KMS-11 (cell line): ENCODE data around the gene HSD17B14.
A peak's percentile ranks its signal among the peaks of the same experiment; 100 is the strongest.
"Not testable (repeated sequence)": the region's sequence is repeated elsewhere in the genome, so short reads cannot be mapped to it uniquely, and the experiment has no call there.

Source experiments
- H2AFZ ChIP-seq: fragments of 200-600 bp; sonication (generic); 2 replicates; pipeline ENCODE4 v1.6.1; 2016; ENCODE audit warnings: antibody characterized with exemption, mixed run types, low read depth
- H3K27ac ChIP-seq: fragments of 200-600 bp; sonication (generic); 2 replicates; pipeline ENCODE4 v1.6.1; 2016; ENCODE audit warnings: mild to moderate bottlenecking, mixed run types
- H3K27me3 ChIP-seq: fragments of 200-600 bp; sonication (generic); 2 replicates; pipeline ENCODE4 v1.6.1; 2017; ENCODE audit warnings: mild to moderate bottlenecking, low read depth, mixed run types, moderate library complexity; ENCODE audit not compliant: insufficient read depth
- H3K36me3 ChIP-seq: fragments of 200-600 bp; sonication (generic); 2 replicates; pipeline ENCODE4 v1.6.1; 2017; ENCODE audit warnings: mild to moderate bottlenecking, mixed run types; ENCODE audit not compliant: insufficient read depth
- H3K4me1 ChIP-seq: fragments of 200-600 bp; sonication (generic); 2 replicates; pipeline ENCODE4 v1.6.1; 2016; ENCODE audit warnings: mild to moderate bottlenecking, low read depth, mixed run types; ENCODE audit not compliant: poor library complexity, severe bottlenecking
- H3K4me2 ChIP-seq: fragments of 200-600 bp; sonication (generic); 2 replicates; pipeline ENCODE4 v1.7.0; 2016; ENCODE audit warnings: mild to moderate bottlenecking, mixed run types
- H3K4me3 ChIP-seq: fragments of 200-600 bp; sonication (generic); IDR thresholded peaks from 2 replicates; pipeline ENCODE4 v1.6.1; 2017; ENCODE audit warnings: low read depth, low read length, mixed read lengths; ENCODE audit not compliant: insufficient read depth
- H3K79me2 ChIP-seq: fragments of 200-600 bp; sonication (generic); 2 replicates; pipeline ENCODE4 v1.6.1; 2016; ENCODE audit warnings: low read depth, mixed run types; ENCODE audit not compliant: insufficient read depth
- H3K9ac ChIP-seq: fragments of 200-600 bp; sonication (generic); 2 replicates; pipeline ENCODE4 v1.6.1; 2016; ENCODE audit warnings: mild to moderate bottlenecking, mixed run types
- H4K20me1 ChIP-seq: fragments of 200-600 bp; sonication (generic); 2 replicates; pipeline ENCODE4 v1.6.1; 2016; ENCODE audit warnings: mild to moderate bottlenecking, mixed run types; ENCODE audit not compliant: insufficient read depth
- CTCF ChIP-seq: fragments of 200-600 bp; sonication (generic); conservative IDR thresholded peaks from 2 replicates; pipeline ENCODE4 v1.6.1; 2017; ENCODE audit warnings: low read depth, mild to moderate bottlenecking, antibody characterized with exemption, low read length, moderate library complexity, mixed read lengths

The HSD17B14 gene

GRCh38 chr19:48879025-48879637, 42.8 kb upstream of the HSD17B14 start:
- H3K9ac ChIP-seq = no peak overlapping the region
- H3K4me3 ChIP-seq = no peak overlapping the region
- no peaks in the 10 kb centered on the region for H3K36me3 ChIP-seq
- H3K4me2 ChIP-seq = no peak overlapping the region
- no peak overlapping the region for H3K27ac ChIP-seq
- no peaks in the 10 kb centered on the region for H3K27me3 ChIP-seq
- no peak overlapping the region for H2AFZ ChIP-seq
- H4K20me1 ChIP-seq = no peaks in the 10 kb centered on the region
- no peak for TF ChIP-seq CTCF
- H3K79me2 ChIP-seq = peaks cover 7% of the 10 kb centered on the region
- H3K4me1 ChIP-seq = peaks cover 43% of the 10 kb centered on the region

GRCh38 chr19:48878196-48879024, 42.1 kb upstream of the HSD17B14 start:
- H3K79me2 ChIP-seq = peaks cover 14% of the 10 kb centered on the region
- TF ChIP-seq CTCF = no peak
- H3K4me2 ChIP-seq = no peak overlapping the region
- no peak overlapping the region for H3K9ac ChIP-seq
- peaks cover 51% of the 10 kb centered on the region for H3K4me1 ChIP-seq
- H4K20me1 ChIP-seq = no peaks in the 10 kb centered on the region
- H3K4me3 ChIP-seq = no peak overlapping the region
- H2AFZ ChIP-seq = no peak overlapping the region
- no peak overlapping the region for H3K27ac ChIP-seq
- H3K36me3 ChIP-seq = no peaks in the 10 kb centered on the region
- H3K27me3 ChIP-seq = no peaks in the 10 kb centered on the region

GRCh38 chr19:48877855-48878195, 41.5 kb upstream of the HSD17B14 start:
- TF ChIP-seq CTCF = no peak
- no peaks in the 10 kb centered on the region for H4K20me1 ChIP-seq
- no peak overlapping the region for H2AFZ ChIP-seq
- H3K4me1 ChIP-seq = peaks cover 52% of the 10 kb centered on the region
- no peak overlapping the region for H3K4me3 ChIP-seq
- no peak overlapping the region for H3K9ac ChIP-seq
- no peak overlapping the region; the same call in 1 of the 2 replicates for H3K27ac ChIP-seq
- no peak overlapping the region for H3K4me2 ChIP-seq
- no peaks in the 10 kb centered on the region for H3K27me3 ChIP-seq
- peaks cover 20% of the 10 kb centered on the region for H3K79me2 ChIP-seq
- H3K36me3 ChIP-seq = no peaks in the 10 kb centered on the region

GRCh38 chr19:48876043-48876981, 40.0 kb upstream of the HSD17B14 start:
- H3K4me3 ChIP-seq, H2AFZ ChIP-seq, H3K36me3 ChIP-seq, H4K20me1 ChIP-seq, H3K27me3 ChIP-seq: not testable (repeated sequence)
- H3K9ac ChIP-seq = peak overlapping the region; percentile 99
- H3K4me2 ChIP-seq = peak overlapping the region; percentile 80
- peaks cover 26% of the 10 kb centered on the region for H3K79me2 ChIP-seq
- H3K4me1 ChIP-seq = peaks cover 52% of the 10 kb centered on the region
- peak overlapping the region; percentile 98 for H3K27ac ChIP-seq
